Lung (tissue), 12 donors: ENCODE data around the gene PROM1. TPM values are rescaled to one million over a fixed set of nuclear protein-coding genes. Genes with fewer than 3 reads are reported as not detected.

Experiments used
- ATAC-seq: fragments of 200-7000 bp; cut with Tn5 transposase; one replicate; pipeline ENCODE4 v1.9.1; 2020; ENCODE audit warnings: moderate number of reproducible peaks; ENCODE audit not compliant: insufficient read depth, low FRiP score
- DNase-seq, 3 donors: peaks; one replicate each; pipeline ENCODE4 v3.0.0-alpha.2; 2013 to 2017
- H3K27ac ChIP-seq, 2 donors: one replicate each; pipeline ENCODE4 v1.5.1; 2013; ENCODE audit warnings: mild to moderate bottlenecking in 2 of 2, moderate library complexity in 2 of 2, control low read depth in 1 of 2, inconsistent platforms in 1 of 2, low read depth in 1 of 2, low read length in 1 of 2
- H3K27me3 ChIP-seq, 3 donors: one replicate each; pipeline ENCODE4 v1.5.1; 2013; ENCODE audit warnings: low read length in 2 of 3; ENCODE audit not compliant: control insufficient read depth in 3 of 3, insufficient read depth in 3 of 3
- H3K36me3 ChIP-seq, 4 donors: one replicate each; pipeline ENCODE4 v1.5.1; 2013; ENCODE audit warnings: low read length in 4 of 4, mild to moderate bottlenecking in 1 of 4, moderate library complexity in 1 of 4; ENCODE audit not compliant: control insufficient read depth in 4 of 4, insufficient read depth in 4 of 4
- H3K4me1 ChIP-seq, 5 donors: one replicate each; pipeline ENCODE4 v1.5.1; 2013; ENCODE audit warnings: low read length in 5 of 5, mild to moderate bottlenecking in 2 of 5, moderate library complexity in 1 of 5; ENCODE audit not compliant: control insufficient read depth in 5 of 5, insufficient read depth in 5 of 5
- H3K4me3 ChIP-seq: one replicate; pipeline ENCODE4 v1.5.1; 2013; ENCODE audit warnings: mild to moderate bottlenecking, control low read depth, moderate library complexity
- H3K9ac ChIP-seq, 2 donors: one replicate each; pipeline ENCODE4 v1.5.1; 2013; ENCODE audit warnings: low read length in 2 of 2, control low read depth in 1 of 2; ENCODE audit not compliant: insufficient read depth in 1 of 2
- H3K9me3 ChIP-seq, 4 donors: one replicate each; pipeline ENCODE4 v1.5.1; 2013; ENCODE audit warnings: low read length in 3 of 4, mild to moderate bottlenecking in 1 of 4, moderate library complexity in 1 of 4; ENCODE audit not compliant: control insufficient read depth in 4 of 4, insufficient read depth in 3 of 4
- WGBS, 2 donors: extraction: QIAGEN DNeasy Blood & Tissue Kit; methylation state at CpG; one replicate each; pipeline ENCODE4 v1.1.7; 2013; 5-methylcytosine and 5-hydroxymethylcytosine counted together
- polyA plus RNA-seq, 2 donors: library from polyadenylated mRNA; stranded (reverse); fragments of 200-250 nt; gene quantifications; one replicate each; pipeline ENCODE4 v1.2.1, GENCODE V29; 2013
- total RNA-seq, 2 donors: library from RNA; depleted of rRNA in 1 of 2; stranded (reverse); fragments of >200 nt in 1 of 2; gene quantifications; one replicate each; pipeline ENCODE4 v1.2.1, GENCODE V29; 2014 to 2021
- TF ChIP-seq, protein P1 (sequence below): IDR thresholded peaks from 2 replicates; pipeline ENCODE4 v1.5.1; 2012; ENCODE audit warnings: mild to moderate bottlenecking; ENCODE audit errors: control extremely low read depth, extremely low read depth
- donor health status: control.
- donor health status: control.
- donor health status: Bipolar disorder and iron deficiency.
- donor health status: healthy.
- donor health status: DM: yes; HTN: yes; CAD: no.

The PROM1 gene
- total and polyA plus RNA-seq, 4 donors: 6.7 to 49.5 (median 27.6) TPM

DNA sequence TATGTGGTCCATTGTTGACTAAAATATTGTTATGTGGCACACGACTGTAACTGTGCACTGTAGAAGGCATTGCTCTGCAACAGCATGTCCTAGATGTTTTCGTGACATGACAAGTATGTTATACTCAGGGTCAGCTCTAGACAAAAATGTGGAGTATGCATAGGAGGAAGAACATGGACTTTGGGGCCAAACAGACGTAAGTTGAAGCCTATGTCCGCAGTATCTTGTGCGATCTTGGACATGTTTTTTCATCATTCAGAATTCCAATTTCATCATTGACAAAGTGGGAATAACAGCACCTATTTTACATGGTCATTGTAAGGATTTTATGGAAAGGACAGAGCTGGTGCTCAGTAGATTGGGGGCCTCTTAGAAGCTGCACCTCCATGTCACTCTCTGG is 27.7 kb upstream of the PROM1 start:
- Histone ChIP-seq H3K27ac (no peak overlapping the region), H3K27me3 (peaks cover 0 to 7% (median 0%) of the 10 kb centered on the region in 3 donors), H3K4me1 (no peaks in the 10 kb centered on the region), H3K9ac (no peak overlapping the region), H3K36me3 (no peaks in the 10 kb centered on the region), H3K9me3 (peaks cover 0 to 2% (median 0%) of the 10 kb centered on the region in 4 donors), H3K4me3 (no peak overlapping the region)
- no peak for ATAC-seq
- 95% methylated on average over 5 of the region's 5 CpGs for whole genome bisulfite sequencing, 2 donors
- TF ChIP-seq, protein P1, sequence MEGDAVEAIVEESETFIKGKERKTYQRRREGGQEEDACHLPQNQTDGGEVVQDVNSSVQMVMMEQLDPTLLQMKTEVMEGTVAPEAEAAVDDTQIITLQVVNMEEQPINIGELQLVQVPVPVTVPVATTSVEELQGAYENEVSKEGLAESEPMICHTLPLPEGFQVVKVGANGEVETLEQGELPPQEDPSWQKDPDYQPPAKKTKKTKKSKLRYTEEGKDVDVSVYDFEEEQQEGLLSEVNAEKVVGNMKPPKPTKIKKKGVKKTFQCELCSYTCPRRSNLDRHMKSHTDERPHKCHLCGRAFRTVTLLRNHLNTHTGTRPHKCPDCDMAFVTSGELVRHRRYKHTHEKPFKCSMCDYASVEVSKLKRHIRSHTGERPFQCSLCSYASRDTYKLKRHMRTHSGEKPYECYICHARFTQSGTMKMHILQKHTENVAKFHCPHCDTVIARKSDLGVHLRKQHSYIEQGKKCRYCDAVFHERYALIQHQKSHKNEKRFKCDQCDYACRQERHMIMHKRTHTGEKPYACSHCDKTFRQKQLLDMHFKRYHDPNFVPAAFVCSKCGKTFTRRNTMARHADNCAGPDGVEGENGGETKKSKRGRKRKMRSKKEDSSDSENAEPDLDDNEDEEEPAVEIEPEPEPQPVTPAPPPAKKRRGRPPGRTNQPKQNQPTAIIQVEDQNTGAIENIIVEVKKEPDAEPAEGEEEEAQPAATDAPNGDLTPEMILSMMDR: no peak
- no peak for DNase-seq

DNA sequence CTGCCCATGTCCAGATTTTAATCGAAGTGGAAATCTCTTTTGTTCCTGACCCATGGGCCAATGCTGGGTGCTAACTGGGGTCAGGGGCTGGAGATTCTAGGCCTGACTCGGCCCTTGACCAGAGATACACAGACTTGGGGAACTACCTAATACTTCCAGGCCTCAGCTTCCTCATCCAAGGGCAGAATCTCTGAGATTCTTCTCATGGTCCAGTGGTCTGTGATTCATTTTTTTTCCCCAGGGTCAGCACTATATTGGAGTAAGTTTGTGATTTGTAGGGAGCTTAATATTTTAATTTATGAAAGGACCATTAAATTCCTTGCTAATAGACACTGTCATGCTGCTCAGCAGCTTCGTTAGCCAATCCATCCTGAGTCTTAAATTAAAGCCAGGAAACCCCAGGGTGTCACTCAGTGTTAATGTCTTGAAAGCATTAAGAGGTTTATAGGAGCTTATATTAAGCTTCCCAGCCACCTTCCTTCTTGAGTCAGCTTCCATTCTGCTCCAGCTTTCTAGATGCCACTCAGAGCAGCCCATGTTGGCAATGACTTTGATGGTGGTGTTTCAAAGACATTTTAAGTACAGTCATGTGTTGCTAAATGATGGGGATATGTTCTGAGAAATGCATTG is 27.0 kb upstream of the PROM1 start:
- Histone ChIP-seq H3K4me1 (no peaks in the 10 kb centered on the region), H3K9ac (no peak overlapping the region), H3K27me3 (peaks cover 0 to 7% (median 0%) of the 10 kb centered on the region in 3 donors), H3K4me3 (no peak overlapping the region), H3K9me3 (peaks cover 0 to 2% (median 0%) of the 10 kb centered on the region in 4 donors), H3K27ac (no peak overlapping the region), H3K36me3 (no peaks in the 10 kb centered on the region)
- DNase-seq (no peak), ATAC-seq (no peak)
- TF ChIP-seq, protein P1: no peak
- WGBS, 2 donors: 85 to 87% methylated on average over 3 of the region's 3 CpGs

DNA sequence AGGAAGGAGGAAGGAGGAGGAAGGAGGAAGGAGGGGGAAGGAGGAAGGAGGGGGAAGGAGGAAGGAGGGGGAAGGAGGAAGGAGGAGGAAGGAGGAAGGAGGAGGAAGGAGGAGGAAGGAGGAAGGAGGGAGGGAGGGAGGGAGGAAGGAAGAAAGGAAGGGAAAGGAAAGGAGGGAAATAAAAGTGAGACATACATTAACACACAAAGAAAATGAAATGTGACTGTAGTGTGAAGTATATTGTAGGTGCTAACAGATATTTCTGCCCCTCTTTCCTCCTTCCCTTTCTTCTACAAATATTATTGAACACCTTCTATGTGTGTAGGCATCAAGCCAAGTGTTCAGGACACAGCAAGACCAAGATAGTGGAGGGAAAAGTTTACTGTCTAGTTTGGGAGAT is 26.4 kb upstream of the PROM1 start:
- DNase-seq (no peak), ATAC-seq (no peak)

More for the DNA sequence above, 26.4 kb upstream of the PROM1 start:
- Histone ChIP-seq H3K36me3 (no peaks in the 10 kb centered on the region), H3K27me3 (peaks cover 0 to 7% (median 0%) of the 10 kb centered on the region in 3 donors), H3K27ac (no peak overlapping the region), H3K9me3 (peaks cover 0 to 2% (median 0%) of the 10 kb centered on the region in 4 donors), H3K4me3 (no peak overlapping the region), H3K9ac (no peak overlapping the region), H3K4me1 (no peaks in the 10 kb centered on the region)
- TF ChIP-seq, protein P1: no peak
